ENCODE results near the gene MRPL10.

The MRPL10 gene

DNA sequence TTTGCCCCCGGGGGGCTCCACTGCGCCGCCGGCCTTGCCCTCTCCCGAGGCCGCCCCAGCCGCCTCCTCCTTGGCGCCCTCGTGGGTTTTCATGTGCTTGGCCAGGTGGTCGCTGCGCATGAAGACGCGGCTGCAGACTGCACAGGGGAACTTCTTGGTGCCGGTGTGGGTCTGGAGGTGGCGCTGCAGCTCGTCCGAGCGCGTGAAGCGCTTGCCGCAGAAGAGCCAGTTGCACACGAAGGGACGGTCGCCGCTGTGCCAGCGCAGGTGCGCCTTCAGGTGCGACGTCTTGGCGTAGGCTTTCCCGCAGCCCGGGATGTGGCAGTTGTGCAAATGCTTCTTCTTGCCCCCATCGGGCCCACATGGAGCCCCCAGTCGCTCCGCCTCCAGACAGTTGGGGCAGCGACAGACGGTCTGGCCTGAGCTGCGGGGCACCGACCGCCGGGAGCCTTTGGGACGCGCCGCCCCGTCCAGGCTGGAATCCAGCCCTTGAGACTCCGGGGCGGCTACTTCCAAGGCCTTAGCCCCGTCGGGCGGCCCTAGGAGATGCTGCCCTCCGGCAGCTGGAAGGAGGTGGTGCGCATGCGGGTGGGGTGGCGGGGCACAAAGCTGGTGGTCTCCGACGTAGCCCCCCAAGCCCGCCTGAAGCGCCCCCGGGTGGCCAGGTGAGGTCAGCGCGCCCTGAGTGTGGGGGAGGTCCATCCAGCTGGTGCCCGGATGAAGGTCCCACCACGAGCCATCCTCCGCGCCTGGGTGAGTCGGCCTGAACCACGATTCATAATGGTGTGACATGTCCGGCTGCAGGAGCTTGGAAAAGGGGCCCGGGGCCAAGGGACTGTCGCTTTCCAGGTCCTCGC, 16.2 kb upstream of the MRPL10 start:
- DNase-seq, result no peak
- Mint-ChIP-seq H3K4me1 (peaks cover 53% of the 10 kb centered on the region), H3K9me3 (no peaks in the 10 kb centered on the region), H3K27me3 (peaks cover 86% of the 10 kb centered on the region), H3K27ac (no peak overlapping the region), H3K4me3 (no peak overlapping the region)
- ATAC-seq, result no peak

DNA sequence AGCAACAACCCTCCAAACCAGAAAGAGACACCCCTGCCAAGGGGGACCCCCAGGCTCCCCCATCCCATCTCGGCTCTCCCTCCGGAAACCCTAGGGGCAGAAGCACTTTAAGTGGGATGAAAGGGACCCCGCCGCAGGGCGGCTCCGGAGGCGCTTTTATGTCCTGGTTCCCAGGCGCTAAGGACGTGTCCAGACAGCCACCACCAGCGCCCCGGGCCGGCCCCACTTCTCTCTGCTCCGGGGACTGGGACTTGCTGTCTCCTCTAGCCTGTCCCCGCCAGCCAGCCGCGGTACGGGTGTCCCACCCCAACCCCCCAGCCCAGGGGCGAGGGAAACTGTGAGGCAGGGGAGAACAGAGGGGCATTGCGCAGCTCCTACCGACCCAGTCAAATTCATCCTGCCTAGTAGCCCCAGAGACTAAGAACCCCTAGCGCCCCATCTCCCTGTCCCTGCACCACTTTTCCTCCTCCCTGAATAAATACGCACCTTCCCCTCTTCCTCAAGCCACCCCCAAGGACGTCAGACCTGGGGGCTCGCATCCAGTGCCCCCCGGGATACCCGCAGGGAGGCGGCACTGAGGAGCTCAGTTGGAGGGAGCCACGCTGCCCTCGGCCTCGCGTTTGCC, 15.5 kb upstream of the MRPL10 start:
- Mint-ChIP-seq H3K9me3 (no peaks in the 10 kb centered on the region), H3K4me3 (no peak overlapping the region), H3K27me3 (peaks cover 79% of the 10 kb centered on the region), H3K4me1 (peaks cover 53% of the 10 kb centered on the region), H3K27ac (no peak overlapping the region)
- DNase-seq (no peak), ATAC-seq (no peak)

DNA sequence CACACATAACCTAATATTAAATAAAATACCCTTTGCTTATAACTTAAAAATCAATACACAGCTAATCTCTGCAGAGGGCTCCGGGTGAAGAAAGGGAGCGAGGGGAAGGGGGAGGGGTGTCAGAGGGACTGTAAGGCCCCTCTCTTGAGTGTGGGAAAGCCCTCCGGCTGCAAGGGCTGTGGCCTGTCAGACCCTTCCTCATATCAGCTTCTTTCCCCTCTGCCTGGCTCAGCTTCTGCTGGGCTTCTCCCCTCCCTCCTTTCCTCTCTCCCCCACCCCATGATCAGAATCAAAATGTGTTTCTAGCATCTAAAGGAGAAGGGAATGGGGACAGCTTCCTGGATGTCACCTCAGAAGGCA, 14.4 kb upstream of the MRPL10 start:
- H3K4me1 Mint-ChIP-seq, result peaks cover 54% of the 10 kb centered on the region
- no peak for DNase-seq
- H3K9me3 Mint-ChIP-seq, result no peaks in the 10 kb centered on the region
- no peak overlapping the region for H3K4me3 Mint-ChIP-seq
- no peak for ATAC-seq
- H3K27ac Mint-ChIP-seq, result no peak overlapping the region
- H3K27me3 Mint-ChIP-seq, result peaks cover 70% of the 10 kb centered on the region

DNA sequence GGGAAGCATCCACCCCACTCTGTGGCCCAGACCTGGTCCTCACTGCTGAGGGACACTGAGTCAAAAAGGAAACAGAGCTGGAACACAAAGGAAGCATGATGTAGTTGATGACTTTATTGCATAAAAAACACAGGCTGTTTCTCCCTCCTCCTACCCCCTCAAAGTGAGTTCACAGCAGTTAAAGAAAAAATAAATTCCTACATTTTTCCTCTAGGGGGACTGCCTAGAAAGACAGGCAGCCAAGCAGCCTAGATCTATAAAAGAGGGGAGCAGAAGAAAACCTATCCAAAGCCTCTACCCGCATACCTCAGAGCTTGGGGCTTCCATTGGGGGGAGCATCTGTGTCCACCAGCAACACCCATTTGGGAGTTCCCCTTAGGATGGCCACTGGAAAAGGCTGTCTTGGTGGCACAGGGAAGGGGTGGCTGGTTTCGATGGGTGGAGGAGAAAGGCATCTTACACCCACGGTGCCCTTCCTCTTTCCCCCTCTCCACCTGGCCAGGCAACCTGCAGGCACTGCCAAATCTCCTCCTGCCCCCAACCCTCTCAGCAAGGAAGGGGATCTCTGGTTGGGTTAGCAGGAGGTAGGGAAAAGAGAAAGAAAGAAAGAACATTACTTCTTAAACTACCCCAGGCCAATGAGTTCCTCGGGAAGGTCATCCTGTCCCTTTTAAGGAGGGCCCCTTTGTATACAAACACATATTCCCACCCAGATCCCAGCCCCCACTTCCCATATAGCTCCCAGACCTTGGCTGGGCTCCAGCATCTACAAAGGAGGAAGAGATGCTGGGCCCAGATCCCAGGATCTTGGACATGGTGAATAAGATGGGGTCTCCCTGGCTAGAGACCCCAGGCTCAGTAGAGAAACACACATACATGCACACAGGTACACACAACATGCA, 13.7 kb upstream of the MRPL10 start:
- peaks cover 64% of the 10 kb centered on the region for H3K27me3 Mint-ChIP-seq

DNA sequence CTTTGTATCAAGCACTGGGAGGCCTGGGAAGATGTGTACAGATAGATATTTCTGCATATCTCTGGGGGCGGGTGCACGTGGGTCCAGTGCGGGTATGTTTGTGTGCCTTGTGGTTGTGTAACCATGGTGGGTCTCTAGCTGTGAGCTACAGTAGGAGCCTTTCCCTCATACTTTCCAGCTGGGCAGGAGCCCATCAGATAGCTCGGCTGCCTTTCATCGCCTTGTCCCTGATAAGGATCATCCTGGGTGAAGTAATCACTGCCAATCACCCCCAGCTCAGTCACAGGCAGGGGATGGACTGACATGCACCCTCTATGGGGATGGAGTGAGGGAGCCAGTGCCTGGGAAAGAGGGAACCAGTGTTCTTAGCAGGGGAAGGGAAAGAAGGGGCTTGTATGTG, 12.9 kb upstream of the MRPL10 start:
- peaks cover 53% of the 10 kb centered on the region for H3K4me1 Mint-ChIP-seq
- no peaks in the 10 kb centered on the region for H3K9me3 Mint-ChIP-seq
- H3K4me3 Mint-ChIP-seq, result no peak overlapping the region
- H3K27me3 Mint-ChIP-seq, result peaks cover 55% of the 10 kb centered on the region
- DNase-seq (no peak), ATAC-seq (no peak)
- peak overlapping the region in 1 of 2 donors; percentile 65 for H3K27ac Mint-ChIP-seq

More for the DNA sequence above, 13.7 kb upstream of the MRPL10 start:
- DNase-seq, result no peak
- ATAC-seq, result no peak
- Mint-ChIP-seq H3K9me3 (no peaks in the 10 kb centered on the region), H3K27ac (no peak overlapping the region), H3K4me3 (no peak overlapping the region), H3K4me1 (peaks cover 53% of the 10 kb centered on the region)

DNA sequence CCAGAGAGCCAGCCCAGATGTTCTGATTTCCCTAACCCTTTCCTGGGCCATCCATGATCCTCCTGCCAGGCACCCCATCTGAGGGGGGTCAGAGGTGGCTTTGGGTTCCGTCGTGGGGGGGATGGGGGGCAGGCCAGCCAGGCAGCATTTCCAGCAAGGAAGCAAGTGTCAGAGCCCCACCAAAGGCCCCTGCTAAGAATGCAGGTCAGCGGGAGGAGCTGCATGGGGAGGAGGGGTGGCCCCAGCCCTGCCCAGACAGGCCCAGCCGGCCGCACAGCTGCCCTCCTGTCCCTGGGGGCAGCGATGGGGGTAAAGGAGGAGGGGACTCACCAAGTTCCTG, 12.0 kb upstream of the MRPL10 start:
- peaks cover 56% of the 10 kb centered on the region for H3K4me1 Mint-ChIP-seq
- DNase-seq, result no peak
- no peak overlapping the region for H3K4me3 Mint-ChIP-seq
- H3K9me3 Mint-ChIP-seq, result no peaks in the 10 kb centered on the region
- ATAC-seq, result no peak
- H3K27me3 Mint-ChIP-seq, result peaks cover 47% of the 10 kb centered on the region
- H3K27ac Mint-ChIP-seq, result no peak overlapping the region

DNA sequence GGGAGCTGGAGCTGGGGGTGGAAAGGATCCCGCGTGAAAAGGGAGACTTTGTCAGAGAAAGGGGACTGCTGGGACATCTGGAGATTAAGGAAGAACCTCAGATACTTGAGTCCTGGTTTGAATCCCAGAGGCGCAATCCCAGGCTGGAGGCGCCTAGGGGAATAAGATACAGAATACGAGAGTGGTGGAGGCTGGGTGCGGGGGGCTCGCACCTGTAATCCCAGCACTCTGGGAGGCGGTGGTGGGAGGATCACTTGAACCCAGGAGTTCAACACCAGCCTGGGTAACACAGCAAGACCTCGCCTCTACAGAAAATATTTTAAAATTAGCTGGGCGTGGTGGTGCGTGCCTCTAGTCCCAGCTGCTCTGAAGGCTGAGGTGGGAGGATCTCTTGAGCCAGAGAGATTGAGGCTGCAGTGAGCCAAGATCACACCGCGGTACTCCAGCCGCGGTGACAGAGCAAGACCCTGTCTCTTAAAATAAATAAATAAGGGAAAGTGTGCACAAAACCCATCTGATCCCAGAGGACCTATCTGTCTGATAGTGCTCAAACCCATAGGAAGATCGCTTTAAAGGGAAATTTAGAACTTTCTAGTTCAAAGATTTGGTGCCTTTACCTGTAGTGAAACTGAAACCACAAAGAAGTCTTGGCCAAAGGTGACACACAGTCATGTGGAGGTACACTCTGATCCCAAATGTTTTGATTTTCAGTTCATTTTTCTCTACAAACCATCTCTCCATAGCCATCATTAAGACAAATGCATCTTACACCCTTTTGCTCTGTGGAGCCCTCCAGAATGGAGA, 10.3 kb upstream of the MRPL10 start:
- Mint-ChIP-seq H3K9me3 (no peaks in the 10 kb centered on the region), H3K4me3 (peak overlapping the region; percentile 93 to 95), H3K27me3 (peaks cover 30% of the 10 kb centered on the region), H3K4me1 (peaks cover 47% of the 10 kb centered on the region), H3K27ac (peak overlapping the region; percentile 88 to 94)
- ATAC-seq, result no peak
- no peak for DNase-seq

DNA sequence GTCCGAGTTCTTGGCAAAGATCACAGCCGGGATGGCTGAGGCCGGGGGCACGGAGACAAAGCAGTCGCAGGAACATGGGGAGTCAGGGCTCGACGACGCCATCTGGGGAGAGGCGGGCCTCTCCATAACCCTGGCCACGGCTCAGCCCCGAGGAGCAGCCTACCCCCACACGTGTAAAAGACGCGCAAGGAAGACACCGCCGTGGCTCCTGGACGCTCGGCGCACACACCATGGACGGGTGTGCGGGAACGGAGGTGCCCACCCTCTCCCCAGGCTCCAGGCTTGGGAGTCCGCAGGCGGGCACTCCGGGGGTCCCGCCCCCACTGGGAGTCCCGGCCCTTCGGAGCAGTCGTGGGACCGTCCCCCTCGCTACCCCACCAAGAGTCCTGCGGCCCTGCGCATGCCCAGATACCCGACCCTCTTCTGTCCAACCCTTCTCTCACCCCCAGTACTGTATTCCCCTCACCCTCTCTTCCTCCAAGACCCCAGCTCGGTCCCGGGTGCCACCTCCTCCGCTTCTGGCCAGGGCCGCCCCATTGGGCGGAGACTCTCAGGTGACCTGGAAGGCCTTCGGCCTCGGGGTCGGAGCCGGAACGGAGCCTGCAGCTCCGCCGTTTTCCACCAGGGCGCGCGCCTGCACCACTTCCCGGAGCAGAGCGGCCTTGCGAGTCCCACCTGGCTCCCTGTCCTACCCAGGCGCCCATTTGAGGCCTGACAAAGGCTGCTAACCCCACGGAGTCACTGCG, 9.6 kb upstream of the MRPL10 start, which contains the start of gene SCRN2:
TSS of gene SCRN2 (minus strand) at position 532 of the 746 bp plus-strand sequence. CDS start at position 102, 430 bp downstream.
- no peaks in the 10 kb centered on the region for H3K9me3 Mint-ChIP-seq
- peak; percentile 92 for ATAC-seq
- peak within 1 kb of the TSS; percentile 88 to 94 for H3K27ac Mint-ChIP-seq
- peak; percentile 93 for DNase-seq
- H3K4me1 Mint-ChIP-seq, result peaks cover 48% of the 10 kb centered on the region
- H3K4me3 Mint-ChIP-seq, result peak within 1 kb of the TSS; percentile 93 to 95
- H3K27me3 Mint-ChIP-seq, result peaks cover 22% of the 10 kb centered on the region

DNA sequence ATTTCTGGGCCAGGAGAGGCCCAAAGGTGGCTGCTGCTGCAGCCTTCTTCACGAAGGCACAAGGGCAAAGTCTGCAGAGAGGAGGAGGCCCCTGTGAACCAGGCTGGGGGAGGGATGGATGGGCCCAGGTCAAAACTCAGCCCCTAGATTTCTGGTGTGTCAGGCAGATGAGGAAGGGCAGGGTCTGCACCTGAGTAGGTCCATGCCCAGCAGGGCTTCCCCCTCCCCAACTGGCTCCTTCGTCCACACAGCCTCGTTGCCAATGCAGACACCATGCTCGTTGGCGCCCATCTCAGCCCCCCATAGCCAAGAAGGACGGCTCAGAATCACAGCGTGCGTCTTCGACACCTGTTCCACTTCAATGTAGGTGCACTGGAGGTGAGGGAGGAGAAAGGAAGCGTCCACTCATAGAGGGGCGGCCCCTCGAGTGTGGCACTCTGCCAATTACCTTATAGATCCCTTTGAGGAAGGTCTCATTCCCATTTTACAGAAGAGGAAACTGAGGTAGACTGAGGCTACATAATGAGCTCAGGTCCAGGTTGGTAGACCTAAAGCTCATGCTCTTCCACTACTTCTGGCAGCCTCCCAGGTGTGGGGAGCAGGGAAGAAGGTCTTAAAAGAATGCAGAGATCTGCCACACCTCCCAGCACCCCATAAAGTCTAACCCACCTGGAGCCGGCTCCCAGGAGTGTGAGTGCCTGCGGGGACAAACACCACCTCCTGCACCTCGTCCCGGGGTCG, 8.8 kb upstream of the MRPL10 start:
- ATAC-seq (no peak), DNase-seq (no peak)
- Mint-ChIP-seq H3K4me1 (peaks cover 56% of the 10 kb centered on the region), H3K27me3 (peaks cover 15% of the 10 kb centered on the region), H3K4me3 (peak overlapping the region; percentile 93 to 95), H3K27ac (peak overlapping the region; percentile 12 to 46), H3K9me3 (no peaks in the 10 kb centered on the region)

DNA sequence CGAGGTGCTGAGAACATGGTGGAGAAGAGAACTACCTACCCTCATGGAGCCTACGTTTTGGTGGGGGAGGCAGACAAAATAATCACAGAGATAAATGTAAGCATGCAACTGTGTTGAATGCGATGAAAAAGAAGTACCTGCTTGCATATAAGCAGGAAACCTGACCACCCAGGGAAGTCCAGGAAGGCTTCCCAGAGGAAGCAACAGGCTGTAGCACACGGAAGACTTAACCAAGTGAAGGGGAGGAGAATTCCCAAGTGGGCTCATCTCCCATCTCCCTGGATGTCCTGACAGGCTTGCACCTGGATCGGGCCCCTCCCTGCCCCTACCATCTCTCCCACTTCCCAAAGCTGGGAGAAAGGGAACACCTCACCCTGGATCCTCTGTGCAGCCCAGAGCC, 7.7 kb upstream of the MRPL10 start:
- peaks cover 67% of the 10 kb centered on the region for H3K4me1 Mint-ChIP-seq
- H3K27me3 Mint-ChIP-seq, result peaks cover 4% of the 10 kb centered on the region
- ATAC-seq (no peak), DNase-seq (no peak)
- no peaks in the 10 kb centered on the region for H3K9me3 Mint-ChIP-seq
- no peak overlapping the region for H3K4me3 Mint-ChIP-seq
- no peak overlapping the region for H3K27ac Mint-ChIP-seq

DNA sequence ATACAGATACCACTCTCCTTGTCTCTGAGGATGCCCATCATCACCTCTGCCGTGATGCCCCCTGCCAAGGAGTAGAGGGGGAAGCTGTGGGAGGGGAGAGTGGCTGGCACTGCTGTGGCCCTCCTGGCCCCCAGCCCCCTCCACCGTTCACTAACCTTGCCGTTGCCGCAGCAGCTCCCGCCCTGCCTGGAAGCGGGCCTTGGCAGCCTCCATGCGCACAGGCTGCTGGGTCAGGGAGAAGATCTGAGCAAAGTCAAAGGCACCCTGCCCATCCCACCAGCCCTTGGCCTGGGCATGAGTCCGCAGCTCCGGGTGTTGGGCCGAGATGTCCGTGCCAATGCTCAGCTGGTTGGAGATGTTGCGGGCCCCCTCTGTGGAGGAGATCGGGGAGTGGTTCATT, 7.3 kb upstream of the MRPL10 start:
- H3K9me3 Mint-ChIP-seq, result no peaks in the 10 kb centered on the region
- DNase-seq (no peak), ATAC-seq (no peak)
- H3K27ac Mint-ChIP-seq, result no peak overlapping the region
- peaks cover 69% of the 10 kb centered on the region for H3K4me1 Mint-ChIP-seq
- H3K4me3 Mint-ChIP-seq, result no peak overlapping the region
- H3K27me3 Mint-ChIP-seq, result no peaks in the 10 kb centered on the region

DNA sequence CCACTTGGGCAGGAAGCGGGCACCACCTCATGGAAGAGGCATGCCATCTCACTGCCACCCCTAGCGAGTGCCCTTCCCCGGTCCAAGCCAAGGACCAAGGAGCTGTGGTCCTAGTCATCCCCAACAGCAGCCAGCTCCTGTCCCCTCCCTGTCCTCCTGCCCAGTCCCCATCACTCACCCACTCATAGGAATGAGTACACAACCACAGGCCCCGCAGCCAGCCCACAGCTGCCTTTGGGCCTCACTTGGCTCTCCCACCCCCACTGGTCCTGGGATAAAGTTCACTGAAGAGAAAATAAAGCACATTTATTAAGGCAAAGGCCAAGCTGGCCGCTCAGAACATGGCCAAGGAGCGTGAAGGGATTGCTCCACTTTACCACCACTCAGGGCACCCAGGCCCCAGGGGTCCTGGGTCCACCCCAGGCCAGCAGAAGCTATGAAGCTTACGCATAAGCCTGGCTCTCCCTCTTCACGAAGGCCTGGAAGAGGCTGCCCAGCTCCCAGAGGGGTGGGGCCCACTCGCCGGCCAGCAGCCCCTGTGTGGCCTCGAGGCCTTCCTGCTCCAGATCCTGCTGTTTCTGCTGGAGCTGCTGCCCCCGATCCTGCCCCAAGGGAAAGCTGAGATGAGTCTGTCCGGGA, 6.2 kb upstream of the MRPL10 start:
- H3K27ac Mint-ChIP-seq, result peak overlapping the region in 1 of 2 donors; percentile 14
- ATAC-seq (no peak), DNase-seq (no peak)
- no peak overlapping the region for H3K4me3 Mint-ChIP-seq
- H3K27me3 Mint-ChIP-seq, result no peaks in the 10 kb centered on the region
- H3K9me3 Mint-ChIP-seq, result no peaks in the 10 kb centered on the region
- peaks cover 59% of the 10 kb centered on the region for H3K4me1 Mint-ChIP-seq

DNA sequence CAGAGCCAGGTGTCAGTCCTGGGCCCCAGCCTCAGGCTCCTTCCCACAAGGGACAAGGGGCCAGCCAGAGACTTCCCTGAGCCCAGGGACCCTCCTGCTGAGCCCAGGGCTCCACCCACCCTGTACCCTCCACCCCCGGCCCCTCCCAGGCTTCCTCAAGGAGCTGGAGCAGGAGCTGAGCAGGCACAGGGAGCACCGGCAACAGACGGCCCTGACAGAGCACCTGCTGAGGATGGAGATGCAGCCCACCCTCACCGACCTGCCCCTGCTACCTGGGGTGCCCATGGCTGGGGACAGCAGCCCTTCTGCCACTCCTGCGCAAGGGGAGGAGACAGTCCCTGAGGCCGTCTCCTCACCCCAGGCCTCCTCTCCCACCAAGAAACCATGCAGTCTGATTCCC, 5.3 kb upstream of the MRPL10 start:
- DNase-seq (no peak), ATAC-seq (no peak)
- H3K9me3 Mint-ChIP-seq, result no peaks in the 10 kb centered on the region
- H3K27me3 Mint-ChIP-seq, result no peaks in the 10 kb centered on the region
- peaks cover 59% of the 10 kb centered on the region for H3K4me1 Mint-ChIP-seq
- no peak overlapping the region for H3K27ac Mint-ChIP-seq
- H3K4me3 Mint-ChIP-seq, result no peak overlapping the region

Data from stimulated activated naive CD8-positive, alpha-beta T cell treated with anti-CD3 and anti-CD28 coated beads, Interleukin-15, amount 100 ng/mL, for 72 hours (primary cell).